NT2/D1 (cell line): ENCODE results near the gene CKS2.

Experiments
- YY1 ChIP-seq: IDR thresholded peaks from 2 replicates; pipeline ENCODE4 v1.6.1; 2011; ENCODE audit not compliant: insufficient read length, insufficient read depth
- ZNF274 ChIP-seq: IDR thresholded peaks from 2 replicates; pipeline ENCODE4 v1.6.1; 2011; ENCODE audit warnings: mild to moderate bottlenecking, low read depth, low read length

DNA sequence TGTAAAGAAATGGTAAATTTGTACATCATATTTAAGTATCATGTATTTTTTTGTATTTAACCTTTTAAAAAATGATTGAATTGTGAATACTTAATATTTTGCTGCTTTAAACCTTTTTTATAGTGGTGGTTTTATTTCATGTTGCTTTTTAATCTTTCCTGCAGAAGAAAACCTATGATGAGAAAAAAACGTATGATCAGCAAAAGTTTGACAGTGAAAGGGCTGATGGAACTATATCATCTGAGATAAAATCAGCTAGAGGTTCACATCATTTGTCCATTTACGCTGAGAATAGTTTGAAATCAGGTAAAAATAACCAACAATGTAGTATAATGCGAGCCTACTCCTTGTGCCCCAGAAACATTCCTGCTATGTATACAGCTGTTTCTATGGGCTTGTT, 14.7 kb downstream of the CKS2 start:
- TF ChIP-seq YY1 (no peak), ZNF274 (no peak)
